Neural progenitor cell (in vitro differentiated cells): ENCODE measurements around the gene SUGCT.

Source experiments
- CTCF ChIP-seq: fragments of 200-600 bp; sonication (generic); IDR thresholded peaks from 2 replicates; pipeline ENCODE4 v1.5.1; 2017; ENCODE audit warnings: antibody characterized with exemption, mild to moderate bottlenecking
- EZH2 ChIP-seq: fragments of 200-600 bp; sonication (generic); IDR thresholded peaks from 2 replicates; pipeline ENCODE4 v1.6.1; 2017; ENCODE audit warnings: antibody characterized with exemption, mild to moderate bottlenecking, moderate library complexity
- EZH2phosphoT487 ChIP-seq: fragments of 200-600 bp; sonication (generic); IDR thresholded peaks from 2 replicates; pipeline ENCODE4 v1.6.1; 2017; ENCODE audit warnings: antibody characterized with exemption

GRCh38 chr7:40721342-40721949 lies 586.6 kb downstream of the SUGCT start:
- TF ChIP-seq CTCF (no peak), EZH2phosphoT487 (no peak), EZH2 (no peak)
